ENCODE results near the gene ZFR2.

The ZFR2 gene

DNA sequence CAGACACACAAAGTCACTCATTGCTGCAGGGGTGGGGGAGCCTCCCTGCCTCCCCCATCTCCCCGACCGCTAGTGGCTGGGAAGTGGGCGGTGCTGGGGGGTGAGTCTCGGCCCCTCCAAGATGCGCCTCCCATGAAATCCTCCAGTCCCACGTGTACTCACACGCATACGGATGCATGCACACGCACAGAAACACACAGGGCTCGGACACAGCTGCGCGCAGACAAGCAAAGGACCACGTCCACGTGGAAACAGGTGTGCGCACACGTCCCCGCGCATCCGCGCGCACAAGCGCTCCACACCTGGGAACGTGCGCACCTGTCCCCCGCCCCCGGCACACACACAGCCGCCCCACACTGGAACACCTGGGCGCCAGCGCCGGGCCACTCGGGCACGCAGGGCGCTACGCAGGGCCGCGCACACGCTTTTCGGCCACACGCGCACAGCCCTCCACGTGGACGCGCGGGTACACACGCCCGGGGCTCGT, 83.3 kb downstream of the ZFR2 start:
- peak; percentile 31 to 32 for DNase-seq

DNA sequence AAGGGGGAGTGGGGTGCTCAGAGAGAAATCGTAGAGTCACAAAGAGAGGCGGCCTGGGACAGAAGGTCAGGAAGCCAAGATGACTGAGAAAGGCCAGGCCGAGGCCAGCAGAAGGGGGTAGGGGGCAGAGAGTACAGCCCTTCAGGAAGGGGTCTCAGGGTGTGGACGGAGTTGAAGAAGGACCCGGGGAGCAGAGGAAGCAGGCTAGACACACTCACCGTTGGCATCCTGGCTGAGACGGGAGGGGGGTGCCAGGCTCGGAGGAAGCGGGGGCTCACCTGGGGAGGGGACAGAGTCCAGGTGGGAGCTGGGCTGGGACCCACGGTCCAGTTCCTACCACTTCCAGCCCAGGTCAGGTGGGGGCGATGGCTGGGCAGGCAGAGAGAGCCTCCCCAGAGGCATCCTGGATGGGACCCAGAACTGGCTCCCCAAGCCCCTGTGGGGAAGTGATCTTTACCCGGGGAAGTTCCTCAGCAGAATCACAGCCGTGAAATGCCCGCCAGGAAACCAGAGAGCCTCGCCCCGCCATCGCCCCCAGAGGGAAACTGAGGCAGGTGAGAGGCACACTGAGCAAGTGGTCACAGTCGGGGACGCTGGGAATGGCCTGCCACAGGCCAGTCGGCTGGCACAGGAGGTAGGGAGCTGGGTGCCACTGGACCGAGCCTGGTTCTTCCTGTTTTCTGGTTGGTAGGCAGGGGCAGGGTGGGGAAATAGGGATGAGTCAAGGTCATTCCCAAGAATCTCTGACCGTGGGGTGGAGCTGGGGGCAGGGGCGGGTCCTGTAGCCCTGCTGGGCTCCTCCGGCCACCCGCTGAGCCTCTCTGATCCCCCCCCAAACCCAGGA, 84.0 kb downstream of the ZFR2 start:
- no peak for DNase-seq

DNA sequence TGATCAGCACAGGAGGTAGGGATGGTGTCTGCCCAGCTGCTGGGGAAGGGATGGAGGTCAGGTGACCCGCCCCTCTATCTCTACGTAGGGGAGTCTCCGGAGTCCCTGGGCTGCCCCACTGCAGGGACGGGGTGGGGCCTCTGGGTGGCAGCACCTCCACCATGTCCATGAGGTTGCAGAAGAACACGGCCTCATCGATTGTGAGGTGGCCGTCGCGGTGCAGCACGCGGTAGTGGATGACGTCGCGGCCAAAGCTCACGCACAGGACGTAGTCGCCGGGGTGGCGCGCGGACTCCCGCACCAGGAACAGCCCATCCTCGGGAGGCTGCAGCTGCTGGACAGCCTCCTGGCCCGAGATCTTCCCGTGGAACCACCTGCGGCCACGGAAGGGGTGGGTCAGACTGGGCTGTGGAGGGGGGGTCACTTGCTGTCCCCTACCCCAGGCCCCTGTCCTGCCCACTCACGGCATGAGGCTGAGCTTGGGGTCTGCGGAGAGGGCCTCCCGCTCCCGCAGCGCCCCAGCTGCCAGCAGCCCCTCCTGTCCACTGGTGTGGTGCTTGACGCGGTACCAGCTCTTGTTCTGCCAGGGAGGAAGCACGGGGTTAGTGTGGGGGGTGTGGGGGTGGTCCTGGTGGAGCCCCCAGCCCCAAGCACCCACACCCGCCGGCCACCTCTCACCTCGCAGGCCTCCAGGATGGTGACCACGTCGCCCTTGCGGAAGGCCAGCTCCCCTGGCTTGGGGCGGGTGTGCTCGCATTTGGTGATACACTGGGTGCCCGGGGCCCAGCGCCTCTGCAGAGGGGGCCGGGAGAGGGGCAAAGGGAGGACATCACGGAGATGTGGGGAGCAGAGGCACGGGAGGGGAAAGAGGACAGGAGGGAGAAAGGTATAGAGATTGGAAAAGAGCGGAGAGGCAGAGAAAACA, 84.9 kb downstream of the ZFR2 start:
- peak; percentile 9 to 13 for DNase-seq

DNA sequence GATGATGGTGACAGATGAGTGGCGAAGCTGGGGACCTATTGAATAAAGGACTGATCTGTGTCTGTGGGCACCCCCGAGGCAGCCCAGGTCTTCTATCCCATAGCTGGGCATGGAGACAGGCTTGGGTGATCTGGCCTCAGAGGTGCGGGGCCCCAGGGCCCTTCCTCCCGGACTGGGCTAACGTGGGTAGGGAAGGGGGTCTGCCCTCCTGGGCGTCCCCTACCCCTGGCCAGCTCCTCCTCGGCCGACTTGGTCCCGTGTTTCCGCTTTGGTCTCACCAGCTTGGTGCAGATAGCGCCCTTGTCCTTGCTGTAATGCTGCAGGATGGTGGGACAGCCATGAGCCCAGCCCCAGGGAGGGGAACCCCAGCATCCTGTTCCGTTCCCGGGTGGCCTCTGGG, 85.9 kb downstream of the ZFR2 start:
- no peak for DNase-seq

DNA sequence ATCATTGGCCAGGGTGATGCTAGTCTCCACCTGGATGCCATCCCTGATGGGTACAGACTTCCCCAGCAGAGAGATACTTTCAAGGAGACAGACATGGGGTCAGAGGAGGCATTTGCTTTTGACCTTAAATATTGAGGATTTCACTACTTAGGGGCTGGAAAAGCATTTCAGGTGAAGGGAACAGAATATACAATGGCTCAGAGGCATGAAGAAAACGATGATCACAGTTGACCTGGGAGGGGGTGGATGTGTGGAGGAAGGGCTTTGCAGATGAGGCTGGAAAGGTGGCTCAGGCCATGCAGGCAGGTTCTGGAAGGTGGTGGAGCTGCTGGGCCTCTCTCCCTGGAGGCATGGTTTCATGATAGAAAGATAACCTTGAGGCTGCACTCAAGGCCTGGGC, 86.5 kb downstream of the ZFR2 start:
- no peak for DNase-seq

DNA sequence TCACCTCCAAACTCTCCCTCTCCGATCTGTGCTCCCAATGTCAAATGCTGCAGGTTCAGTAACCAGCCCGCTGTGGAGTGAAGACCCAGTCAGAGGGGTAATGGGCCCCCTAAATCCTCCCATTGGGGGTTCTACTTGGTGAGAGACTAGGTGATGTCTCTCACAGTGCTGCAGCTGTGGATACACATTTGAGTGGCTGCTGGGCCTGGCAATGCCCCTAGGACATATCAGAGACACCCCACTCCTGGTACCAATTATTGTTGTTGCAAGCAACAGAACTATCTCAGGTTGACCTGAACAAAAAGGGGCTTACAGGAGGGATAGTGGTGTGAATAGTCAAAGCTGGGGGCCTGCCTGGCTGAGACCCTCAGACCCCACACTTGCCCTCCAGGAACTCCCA, 87.2 kb downstream of the ZFR2 start:
- DNase-seq = no peak

DNA sequence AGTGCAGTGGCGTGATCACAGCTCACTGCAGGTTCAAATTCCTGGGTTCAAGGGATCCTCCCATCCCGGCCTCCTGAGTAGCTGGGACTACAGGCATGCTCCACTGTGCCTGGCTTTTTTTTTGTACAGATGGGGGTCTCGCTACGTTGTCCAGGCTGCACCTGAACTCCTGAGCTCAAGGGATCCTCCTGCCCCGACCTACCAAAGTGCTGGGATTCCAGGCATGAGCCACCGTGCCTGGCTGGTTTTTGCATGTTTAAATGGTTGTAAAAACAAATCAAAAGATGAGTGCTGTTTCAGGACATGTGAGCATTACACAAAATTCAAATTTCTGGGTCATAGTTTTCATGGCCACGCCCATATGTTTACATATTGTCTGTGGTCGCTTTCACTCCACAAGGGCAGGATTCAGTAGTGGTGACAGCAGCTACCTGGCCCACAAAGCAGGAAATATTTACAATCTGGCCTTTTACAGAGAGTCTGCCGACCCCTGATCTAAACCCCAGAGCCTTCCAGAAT, 88.0 kb downstream of the ZFR2 start:
- no peak for DNase-seq

DNA sequence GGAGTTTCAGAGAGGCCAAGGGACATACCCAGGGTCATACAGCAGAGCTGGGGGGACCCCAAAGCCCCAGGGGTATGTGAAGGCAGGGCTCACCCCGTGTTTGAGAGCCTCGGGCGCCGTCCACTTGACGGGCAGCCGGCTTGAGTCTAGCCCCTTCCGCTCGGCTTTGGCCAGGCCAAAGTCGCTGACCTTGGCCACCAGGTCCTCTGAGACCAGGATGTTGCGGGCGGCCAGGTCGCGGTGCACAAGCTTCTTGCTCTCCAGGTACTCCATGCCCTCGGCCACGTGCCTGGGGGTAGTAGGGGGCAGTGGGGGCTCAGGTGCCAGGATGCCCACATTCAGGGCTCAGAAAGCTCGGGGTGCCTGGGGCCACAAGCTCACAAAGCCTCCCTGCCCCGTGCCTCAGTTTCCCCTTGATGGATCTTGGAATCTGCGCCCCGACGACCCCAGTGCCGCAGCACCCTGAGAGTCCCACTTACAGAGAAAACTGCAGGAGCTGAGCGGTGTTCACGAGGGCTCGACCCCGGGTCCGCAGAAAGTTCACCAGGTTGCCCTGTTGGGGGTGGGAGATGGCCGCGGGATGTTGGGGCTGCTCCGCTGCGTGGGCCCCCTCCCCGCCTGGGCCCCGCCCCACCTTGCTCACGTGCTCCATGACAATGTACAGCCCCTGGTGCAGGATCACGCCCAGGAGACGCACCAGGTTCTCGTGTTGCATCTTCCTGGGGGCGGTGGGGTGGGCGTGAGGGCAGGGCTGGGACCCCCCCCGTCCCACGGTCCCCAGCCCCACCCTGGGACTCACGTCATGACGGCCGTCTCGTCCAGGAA, 89.7 kb downstream of the ZFR2 start:
- DNase-seq = no peak

DNA sequence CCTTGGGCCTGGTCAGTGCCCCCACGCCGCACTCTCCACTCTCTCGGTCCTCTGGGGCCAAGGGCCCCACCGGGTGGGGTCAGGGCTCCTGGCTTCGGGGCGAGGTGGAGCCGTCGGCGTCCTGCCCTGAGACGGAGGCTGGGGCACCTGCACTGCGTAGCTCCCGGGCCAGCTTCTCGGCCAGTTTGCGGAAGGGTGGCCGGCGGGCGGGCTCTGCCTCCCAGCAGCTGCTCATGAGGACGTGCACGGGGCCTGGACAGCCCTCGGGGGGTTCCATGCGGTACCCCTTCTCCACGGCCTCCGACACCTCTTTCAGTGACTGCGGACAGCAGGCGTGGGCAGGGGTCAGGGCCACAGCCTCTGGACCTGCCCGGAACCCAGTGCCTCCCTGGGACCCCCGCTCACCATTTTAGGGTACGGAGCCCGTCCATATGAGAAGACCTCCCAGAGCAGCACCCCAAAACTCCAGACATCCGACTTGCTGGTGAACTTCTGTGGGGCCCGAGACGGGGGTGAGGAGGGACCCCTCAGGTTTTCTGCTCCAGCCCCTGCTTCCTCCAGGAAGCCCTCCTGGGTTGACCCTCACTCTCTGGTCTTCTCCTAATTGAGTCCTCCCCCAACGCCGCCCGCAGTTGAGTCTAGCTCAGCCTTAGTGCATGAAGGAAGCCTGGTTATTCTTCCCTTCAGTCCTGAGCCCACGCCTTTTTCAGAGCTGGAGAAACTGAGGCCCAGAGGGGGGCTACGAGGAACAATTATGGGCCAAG, 90.6 kb downstream of the ZFR2 start:
- DNase-seq = no peak

DNA sequence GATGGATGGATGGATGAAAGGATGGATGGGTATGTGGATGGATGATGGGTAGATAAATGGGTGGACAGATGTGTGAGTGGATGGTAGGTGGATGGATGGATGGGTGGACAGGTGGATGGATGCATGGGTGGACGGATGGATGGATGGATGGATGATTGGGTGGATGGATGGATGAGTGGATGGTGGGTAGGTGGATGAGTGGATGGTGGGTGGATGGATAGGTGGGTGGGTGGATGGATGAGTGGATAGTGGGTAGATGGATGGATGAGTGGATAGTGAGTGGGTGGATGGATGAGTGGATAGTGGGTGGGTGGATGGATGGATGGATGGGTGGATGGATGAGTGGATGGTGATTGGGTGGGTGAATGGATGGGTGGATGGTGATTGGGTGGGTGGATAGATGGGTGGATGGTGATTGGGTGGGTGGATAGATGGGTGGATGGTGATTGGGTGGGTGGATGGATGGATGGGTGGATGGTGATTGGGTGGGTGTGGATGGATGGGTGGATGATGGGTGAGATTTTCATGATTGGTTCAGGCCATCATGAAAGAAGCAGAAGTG, 92.3 kb downstream of the ZFR2 start:
- DNase-seq = no peak

DNA sequence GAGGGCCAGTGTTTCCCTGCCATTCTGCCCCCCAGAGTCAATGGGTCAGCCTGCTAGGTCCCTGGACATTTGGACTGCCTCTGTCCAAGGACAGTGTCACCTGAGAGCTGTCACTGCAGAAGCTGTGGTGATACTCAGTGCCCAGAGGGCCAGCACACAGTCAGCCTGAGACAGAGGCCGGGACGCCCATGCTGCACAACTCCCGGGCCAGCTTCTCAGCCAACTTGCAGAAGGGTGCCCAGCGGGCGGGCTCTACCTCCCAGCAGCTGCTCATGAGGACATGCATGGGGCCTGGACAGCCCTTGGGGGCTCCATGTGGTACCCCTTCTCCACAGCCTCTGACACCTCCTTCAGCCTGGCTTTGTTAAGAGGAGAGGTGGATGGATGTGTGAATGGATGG, 93.0 kb downstream of the ZFR2 start:
- DNase-seq = no peak

DNA sequence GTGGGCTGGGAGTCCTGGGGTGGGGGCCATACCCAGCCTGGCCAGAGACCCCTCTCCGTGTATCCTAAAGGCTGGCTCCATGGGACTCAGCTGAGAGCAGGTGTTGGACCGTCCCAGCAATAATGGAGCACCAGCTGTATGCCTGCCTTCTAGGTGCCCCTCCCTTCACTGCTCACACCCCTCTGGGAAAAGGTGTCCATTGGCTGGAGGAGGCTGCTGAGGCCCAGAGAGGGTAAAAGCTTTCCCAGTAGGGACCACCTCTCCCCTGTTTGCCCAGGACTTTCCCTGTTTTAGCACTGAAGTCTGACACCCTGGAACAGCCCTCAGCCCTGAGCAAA, 93.5 kb downstream of the ZFR2 start:
- DNase-seq = no peak

DNA sequence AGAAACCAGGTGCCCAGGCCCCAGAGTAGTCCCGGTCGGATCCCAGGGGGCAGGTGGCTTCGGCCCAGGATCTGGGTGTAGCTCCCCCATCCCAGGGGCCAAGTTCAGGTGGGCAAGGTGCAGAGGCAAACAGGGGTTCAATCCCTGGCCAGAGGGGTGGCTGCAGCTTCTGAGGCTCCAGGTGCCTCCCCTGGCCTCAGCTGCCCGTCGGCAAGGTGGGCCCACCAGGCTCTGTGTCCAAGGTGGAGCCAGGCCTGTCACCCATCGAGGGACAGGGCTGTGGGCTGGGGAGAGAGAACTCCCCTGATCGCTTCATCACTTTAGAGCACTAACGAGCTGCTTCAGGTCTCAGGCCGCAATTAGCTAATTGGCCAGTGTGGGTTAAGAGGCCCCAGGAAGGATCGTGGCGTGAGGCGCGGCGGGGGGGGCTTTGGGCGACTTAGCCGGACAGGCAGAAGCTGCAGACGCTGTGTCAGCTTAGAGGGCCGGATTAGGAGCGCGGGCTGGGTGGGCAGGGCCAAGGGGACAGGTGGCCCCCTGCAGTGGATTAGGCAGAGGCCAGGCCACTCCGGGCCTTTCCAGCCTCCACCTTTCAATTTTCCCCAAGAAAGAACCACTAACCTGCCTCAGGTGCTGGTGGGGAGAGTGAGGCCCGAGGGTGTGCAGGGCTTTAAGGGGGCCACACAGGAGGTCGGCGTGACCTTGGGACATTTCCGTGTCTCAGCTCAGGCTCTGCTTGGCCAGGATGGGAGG, 94.0 kb downstream of the ZFR2 start:
- DNase-seq = no peak

DNA sequence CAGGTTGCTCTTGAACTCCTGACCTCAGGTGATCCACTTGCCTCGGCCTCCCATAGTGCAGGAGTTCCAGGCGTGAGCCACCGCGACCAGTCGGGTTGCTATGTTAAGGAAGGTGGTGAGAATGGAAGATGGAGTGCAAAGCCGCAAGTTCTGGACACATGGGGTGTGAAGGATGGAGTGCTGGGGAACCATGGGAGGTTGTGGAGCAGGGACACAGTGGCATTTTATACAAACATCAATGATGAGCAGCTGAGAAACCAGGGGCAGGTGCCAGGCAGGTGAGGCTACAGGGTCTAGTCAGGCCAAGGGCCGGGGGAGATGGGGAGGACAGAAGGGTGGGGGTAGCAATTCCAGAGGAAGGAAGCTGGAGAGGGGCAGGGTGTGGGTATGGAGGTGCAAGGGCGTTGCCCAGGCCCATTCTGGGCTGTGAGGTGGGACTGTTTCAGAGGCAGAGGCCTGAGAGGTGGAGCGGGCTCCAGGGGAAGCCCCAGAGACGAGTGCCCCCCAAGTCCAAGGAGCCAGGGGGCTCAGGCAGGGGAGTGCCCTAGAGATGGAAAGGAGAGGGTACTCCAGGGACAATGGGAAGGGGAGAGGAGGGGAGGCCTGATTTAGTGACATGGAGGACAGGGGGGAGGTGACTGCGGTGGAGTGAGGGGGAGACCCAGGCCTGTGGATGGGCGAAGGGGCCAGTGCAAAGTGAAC, 94.9 kb downstream of the ZFR2 start:
- DNase-seq = no peak

DNA sequence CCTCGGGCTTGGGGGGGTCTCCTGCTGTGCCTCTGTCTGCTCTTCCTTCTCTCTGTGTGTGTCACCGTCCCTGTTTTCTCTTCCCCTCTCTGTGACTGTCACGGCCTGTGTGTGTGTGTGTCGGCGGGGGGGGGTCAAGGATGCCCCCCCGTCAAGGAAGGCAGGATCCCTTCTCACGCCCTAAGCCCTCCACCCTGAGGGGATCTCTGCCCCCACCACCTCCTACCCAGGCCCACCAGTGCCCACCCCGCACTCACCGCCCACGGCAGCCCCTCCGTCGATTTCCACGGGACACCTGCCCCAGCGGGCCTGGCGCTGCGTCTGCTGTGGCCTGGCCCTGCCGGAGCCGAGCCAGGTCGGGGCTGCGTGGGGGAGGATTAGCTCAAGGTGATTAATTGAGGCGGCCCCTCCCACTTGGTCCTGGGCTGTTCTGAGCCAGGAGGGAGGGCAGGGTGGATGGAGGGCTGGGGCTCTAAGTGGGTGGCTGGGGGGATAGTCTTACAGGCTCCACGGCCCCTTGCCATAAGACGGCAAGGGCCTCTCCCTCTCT, 96.9 kb downstream of the ZFR2 start, which contains the start of gene RAX2:
Gene RAX2, minus strand, starts transcription at position 323 of the 550 bp plus-strand sequence. CDS start 486 bp downstream, outside the sequence.
- no peak for DNase-seq

DNA sequence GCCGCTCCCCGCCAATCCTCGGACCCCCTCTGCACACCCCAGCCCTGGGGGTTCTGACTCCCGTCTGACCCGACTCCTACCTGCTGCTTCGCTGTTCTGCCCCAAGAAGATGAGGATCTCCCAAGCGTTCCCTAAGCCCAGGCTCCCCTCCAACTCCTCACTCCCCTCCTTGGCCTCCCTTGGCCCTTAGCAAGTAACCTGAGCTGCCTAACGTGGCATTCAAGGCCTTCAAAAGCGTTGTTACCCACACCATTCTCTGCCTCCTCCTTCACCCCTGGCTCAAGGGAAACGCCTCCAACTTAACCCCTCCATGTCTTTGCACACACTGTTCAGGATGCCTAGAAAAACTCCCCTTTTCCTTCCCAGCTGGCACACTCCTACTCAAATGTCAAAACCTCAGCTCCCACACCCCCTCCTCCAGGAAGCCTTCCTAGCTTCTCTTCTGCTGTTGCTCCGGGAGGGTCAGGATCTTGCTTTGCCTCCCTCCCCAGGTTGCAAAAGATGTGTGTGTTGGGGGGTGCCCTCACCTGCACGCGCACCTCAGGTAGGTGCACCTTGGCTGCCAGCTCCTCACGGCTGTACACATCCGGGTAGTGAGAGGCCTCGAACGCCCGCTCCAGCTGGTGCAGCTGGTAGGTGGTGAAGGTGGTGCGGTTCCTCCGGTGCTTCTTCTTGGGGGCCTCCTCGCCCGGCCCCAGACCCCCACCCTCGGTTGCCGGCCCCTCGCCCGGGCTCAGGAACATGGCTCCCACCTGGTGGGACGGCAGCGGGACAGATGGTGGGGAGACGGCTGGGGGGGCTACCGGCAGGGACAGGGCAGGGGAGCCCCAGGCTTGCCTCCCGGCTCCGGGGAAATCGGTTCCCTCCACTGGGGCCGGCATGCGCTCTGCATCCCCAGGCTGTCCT, 97.6 kb downstream of the ZFR2 start:
- no peak for DNase-seq

DNA sequence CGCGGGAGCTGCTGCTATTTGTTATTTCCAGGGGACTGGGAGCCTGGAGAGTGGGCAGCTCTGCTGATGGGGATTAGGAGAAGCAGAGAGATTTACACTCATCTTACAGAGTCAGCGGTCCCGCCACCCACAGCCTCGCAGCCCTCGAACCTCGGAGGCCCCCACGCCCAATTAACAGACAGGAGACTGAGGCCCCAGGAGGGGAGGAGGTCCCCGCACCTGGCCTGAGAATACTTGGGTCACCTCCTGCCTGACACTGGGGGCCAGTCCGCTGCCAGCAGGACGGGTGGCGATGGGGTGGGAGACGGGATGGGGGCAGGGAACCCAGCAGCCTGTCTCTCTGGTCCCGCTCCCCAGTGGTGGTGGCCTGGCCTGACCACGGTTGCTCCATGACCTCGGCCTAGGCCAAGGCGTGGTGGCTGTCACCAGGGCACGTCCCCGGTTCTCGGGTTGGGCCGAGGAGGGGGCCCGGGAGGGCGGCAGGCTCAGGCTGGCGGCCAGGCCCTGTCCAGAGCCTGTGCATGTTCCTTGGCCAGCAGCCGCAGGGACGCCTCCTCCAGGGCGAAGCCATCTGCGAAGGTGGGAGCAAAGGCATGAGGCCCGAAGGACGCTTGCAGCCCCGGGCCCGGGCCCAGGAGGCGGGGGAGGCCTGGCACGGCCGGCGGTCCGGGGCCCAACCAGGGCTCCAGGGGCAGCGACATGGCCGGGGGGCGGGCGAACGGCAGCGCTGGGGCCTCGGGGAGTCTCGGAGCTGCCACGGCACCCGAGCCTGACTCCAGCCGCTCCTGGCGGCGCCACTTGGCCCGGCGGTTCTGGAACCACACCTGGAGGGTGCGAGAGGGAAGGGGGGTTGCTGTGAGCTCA, 98.5 kb downstream of the ZFR2 start:
- no peak for DNase-seq

DNA sequence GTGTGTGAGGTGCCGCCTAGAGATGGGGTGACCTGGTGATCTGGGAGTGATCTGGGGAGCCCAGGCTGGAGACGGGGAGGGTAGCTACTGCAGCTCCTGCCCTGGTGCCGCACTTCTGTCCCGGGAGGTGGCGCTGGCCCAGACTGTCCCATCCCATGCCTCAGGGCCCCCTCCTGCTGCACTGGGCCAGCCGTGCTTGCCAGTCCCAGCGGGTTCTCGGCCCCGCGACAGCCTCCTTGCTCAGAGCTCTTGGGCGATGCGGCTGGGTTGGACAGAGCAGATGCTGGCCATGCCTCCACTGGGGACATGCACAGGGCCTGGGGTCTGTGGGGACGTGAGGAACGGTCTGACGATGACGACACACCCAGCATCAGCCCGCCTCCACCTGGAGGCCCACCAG, 99.3 kb downstream of the ZFR2 start:
- DNase-seq = no peak

Data from Kasumi-1 (cell line).